Upper lobe of left lung (tissue), 4 donors: ENCODE results near the gene KCNJ5.

Source experiments
- CTCF ChIP-seq, 6 experiments: fragments of 450-650 bp in 4 of 6; fragments of 200-600 bp in 2 of 6; sonication (generic) in 2 of 6; IDR thresholded peaks; one replicate each; pipeline ENCODE4 v1.5.1; 2016 to 2019; ENCODE audit warnings: antibody characterized with exemption in 6 of 6
- EP300 ChIP-seq, 4 donors: sonication (generic); formaldehyde crosslinking; IDR thresholded peaks; one replicate each; pipeline ENCODE4 v1.5.1; 2017; ENCODE audit warnings: antibody characterized with exemption in 4 of 4, control low read depth in 2 of 4
- POLR2A ChIP-seq, 4 donors: fragments of 450-650 bp; IDR thresholded peaks; one replicate each; pipeline ENCODE4 v1.5.1; 2016 to 2017; ENCODE audit warnings: antibody characterized with exemption in 4 of 4, mild to moderate bottlenecking in 2 of 4

GRCh38 chr11:128934351-128934750, 43.2 kb downstream of the KCNJ5 start:
- TF ChIP-seq CTCF (IDR thresholded peaks at IDR 0.05) (no peak), EP300 (IDR thresholded peaks at IDR 0.05) (no peak), POLR2A (IDR thresholded peaks at IDR 0.05) (no peak)
